ENCODE data around the gene LRP1B.

DNA sequence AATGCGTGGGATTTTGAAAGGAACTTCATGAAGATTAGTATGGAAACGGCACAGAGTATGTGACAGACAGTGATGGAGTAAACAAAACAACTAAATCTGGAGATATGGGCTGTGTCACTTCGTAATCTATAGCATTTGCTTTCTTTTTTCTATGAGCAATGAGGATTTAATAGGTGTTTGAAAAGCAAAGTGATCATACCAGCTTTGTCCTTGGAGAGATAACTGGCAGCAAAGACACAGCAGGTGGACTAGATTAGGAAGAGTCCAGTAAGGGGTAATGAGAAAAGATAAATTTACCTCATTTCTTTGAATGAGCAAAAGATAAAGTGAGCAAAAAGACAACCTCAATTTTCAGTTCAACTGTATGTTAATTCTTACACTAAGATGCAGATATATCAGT lies 199.0 kb downstream of the LRP1B start:
- no peak for TF ChIP-seq EZH2 (IDR thresholded peaks at IDR 0.05; ENCODE audit: borderline replicate concordance, low read depth, low read length, severe bottlenecking)
- TF ChIP-seq, protein P1, sequence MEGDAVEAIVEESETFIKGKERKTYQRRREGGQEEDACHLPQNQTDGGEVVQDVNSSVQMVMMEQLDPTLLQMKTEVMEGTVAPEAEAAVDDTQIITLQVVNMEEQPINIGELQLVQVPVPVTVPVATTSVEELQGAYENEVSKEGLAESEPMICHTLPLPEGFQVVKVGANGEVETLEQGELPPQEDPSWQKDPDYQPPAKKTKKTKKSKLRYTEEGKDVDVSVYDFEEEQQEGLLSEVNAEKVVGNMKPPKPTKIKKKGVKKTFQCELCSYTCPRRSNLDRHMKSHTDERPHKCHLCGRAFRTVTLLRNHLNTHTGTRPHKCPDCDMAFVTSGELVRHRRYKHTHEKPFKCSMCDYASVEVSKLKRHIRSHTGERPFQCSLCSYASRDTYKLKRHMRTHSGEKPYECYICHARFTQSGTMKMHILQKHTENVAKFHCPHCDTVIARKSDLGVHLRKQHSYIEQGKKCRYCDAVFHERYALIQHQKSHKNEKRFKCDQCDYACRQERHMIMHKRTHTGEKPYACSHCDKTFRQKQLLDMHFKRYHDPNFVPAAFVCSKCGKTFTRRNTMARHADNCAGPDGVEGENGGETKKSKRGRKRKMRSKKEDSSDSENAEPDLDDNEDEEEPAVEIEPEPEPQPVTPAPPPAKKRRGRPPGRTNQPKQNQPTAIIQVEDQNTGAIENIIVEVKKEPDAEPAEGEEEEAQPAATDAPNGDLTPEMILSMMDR (IDR thresholded peaks at IDR 0.05; ENCODE audit: borderline replicate concordance, extremely low read depth, low read length, poor library complexity, severe bottlenecking) = no peak

Data from DND-41 (cell line).